GM18870 (cell line): ENCODE data around the gene ID3.
A peak's percentile ranks its signal among the peaks of the same experiment; 100 is the strongest.
"Not testable (repeated sequence)": the region's sequence is repeated elsewhere in the genome, so short reads cannot be mapped to it uniquely, and the experiment has no call there.

Source experiments
- ATAC-seq: cut with Tn5 transposase; IDR thresholded peaks from one replicate; pipeline ENCODE4 v1.9.1; 2021; ENCODE audit warnings: moderate library complexity; ENCODE audit not compliant: unreplicated experiment

ID3 gene

DNA sequence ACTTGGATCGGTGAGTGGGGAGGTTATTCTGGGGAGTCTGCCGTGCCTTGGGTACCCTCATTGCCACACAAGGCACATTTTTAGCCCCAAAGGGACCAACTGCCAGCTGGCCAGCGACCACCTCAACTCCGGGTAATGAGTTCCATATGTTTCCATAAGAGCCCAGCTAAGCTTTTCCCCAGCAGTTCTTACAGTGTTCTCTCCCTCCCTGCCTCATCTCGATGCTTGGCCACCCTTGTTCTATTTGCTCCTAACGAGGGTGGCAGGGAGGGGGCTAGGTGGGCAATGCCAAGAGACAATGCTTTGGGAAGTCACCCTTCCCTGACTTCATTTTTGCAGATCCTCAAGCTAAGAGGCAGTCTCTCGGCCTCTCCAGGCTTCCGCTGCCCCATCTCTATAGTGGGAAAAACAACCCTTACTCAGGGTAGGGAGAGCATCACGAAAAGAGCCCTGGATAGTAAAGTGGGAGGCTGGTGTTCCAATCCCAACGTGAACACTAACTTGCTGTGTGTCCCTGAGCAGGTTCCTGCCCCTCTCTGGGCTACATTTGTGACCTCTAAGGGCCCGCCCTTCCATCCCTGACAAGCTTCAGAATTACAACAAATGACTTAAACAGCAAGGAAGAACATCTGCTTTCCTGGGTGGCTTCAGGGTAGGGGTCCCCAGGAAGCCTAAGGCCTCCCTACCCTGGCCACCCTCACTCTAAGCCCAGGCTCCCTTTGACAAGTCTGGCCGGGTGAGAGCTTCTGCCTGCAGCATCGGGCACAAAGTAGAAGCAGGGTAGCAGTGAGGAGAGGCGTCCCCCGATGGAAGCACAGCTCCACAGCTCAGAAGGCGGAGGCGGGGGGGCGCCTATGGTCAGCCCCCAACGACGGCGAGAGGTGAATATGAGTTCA is 5.8 kb downstream of the ID3 start:
- ATAC-seq: no peak

DNA sequence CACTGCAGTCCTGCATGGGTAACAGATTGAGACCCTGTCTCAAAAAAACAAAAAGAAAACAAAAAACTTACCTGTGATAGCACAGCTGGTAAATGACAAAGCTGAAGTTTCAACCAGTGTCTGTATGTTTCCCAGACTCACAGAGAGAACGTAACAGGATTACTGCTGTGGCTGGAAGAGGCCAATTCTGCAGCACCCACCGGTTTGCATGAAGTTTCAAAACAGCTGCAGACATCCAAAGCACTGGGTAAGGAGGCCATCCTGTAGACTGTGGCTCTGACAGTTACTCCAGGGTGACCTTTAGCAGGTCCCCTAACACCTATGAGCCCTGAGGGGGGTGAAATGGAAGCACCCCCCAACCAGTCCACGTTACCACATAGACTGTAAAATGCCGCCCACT is 7.5 kb downstream of the ID3 start:
- ATAC-seq: no peak

- ATAC-seq: no peak
Observed at GRCh38 chr1:23548704-23549143, 10.6 kb downstream of the ID3 start.

DNA sequence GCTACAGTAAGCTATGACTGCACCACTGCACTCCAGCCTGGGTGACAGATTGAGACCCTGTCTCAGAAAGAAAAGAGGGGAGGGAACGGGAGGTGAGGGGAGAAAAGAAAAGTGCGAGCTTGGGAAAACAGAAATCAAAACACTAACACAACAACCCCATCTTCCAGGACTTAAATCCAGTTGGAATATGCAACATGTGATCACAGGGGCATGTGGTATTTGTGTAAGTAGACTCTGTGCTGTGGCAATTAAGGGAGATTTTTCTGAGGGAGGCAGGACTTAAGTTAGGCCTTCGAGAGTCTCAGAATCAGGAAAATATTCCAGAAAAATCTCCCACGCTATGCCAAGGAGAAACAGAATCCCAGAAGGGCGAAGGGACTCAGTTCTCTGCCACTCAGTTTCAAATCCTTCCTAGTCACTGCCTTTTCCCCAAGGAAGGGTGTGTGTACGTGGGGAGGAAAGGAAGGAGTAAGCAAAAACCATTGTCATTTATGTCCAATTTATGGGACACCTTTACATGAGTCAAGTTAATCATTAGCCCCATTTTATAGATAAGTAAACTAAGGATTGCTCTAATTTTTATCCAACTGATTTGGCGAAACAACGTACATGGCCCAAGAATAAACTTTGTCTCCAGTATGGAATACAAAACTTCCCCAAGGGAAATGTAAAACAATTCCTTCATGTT is 12.3 kb downstream of the ID3 start:
- no peak for ATAC-seq

DNA sequence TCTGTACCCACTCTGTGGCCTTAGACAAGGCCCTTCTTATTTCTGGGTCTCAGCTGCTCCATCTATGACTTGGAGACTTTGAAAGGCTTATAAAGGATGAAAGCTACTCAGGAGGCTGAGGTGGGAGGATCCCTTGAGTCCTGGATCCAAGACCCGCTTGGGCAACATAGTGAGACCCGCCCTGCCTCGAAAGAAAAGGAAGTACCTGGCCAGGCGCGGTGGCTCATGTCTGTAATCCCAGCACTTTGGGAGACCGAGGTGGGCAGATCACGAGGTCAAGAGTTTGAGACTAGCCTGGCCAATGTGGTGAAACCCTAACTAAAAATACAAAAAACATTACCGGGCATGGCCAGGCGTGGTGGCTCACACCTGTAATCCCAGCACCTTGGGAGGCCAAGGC is 13.4 kb downstream of the ID3 start:
- no peak for ATAC-seq

- no peak for ATAC-seq
Observed at GRCh38 chr1:23544444-23545389, 14.6 kb downstream of the ID3 start.

DNA sequence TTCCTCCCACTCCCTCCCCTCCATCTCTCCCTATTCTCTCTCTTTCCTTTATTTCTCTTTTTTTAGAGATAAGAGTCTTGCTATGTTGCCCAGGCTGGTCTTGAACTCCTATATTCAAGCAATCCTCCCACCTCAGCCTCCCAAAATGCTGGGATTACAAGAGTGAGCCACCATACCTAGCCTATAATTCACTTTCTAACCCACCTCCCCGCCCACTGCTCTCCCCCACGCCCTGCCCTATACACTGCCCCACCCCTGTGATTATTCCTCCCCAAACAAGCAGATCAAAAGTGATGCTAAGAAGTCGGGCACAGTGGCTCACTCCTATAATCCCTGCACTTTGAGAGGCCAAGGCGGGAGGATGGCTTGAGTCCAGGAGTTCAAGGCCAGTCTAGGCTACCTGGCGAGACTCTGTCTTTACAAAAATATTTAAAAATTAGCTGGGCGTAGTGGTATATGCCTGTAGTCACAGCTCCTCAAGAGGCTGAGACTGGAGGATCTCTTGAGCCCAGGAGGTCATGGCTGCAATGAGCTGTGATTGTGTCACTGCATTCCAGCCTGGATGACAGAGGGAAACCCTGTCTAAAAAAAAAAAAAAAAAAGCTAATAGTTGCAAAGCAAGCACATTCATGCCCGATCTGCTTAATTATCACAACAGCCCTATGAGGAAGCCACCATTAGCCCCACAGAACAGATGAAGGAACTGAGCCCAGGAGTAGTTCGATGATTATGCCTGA is 15.4 kb downstream of the ID3 start:
- ATAC-seq: no peak

DNA sequence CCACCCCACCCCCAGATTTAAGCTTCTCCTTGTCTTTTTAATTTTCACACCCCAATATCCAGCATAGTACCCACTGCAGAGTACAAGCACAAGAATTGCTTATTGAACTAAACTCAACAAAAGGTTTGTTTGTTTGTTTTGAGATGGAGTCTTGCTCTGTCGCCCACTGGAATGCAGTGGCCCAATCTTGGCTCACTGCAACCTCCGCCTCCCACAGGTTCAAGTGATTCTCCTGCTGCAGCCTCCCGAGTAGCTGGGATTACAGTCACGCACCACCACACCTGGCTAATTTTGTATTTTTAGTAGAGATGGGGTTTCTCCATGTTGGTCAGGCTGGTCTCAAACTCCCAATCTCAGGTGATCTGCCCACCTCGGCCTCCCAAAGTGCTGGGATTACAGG is 16.4 kb downstream of the ID3 start:
- not testable (repeated sequence) for ATAC-seq

GRCh38 chr1:23539698-23540266 is 19.5 kb downstream of the ID3 start:
- peak; percentile 49 for ATAC-seq

DNA sequence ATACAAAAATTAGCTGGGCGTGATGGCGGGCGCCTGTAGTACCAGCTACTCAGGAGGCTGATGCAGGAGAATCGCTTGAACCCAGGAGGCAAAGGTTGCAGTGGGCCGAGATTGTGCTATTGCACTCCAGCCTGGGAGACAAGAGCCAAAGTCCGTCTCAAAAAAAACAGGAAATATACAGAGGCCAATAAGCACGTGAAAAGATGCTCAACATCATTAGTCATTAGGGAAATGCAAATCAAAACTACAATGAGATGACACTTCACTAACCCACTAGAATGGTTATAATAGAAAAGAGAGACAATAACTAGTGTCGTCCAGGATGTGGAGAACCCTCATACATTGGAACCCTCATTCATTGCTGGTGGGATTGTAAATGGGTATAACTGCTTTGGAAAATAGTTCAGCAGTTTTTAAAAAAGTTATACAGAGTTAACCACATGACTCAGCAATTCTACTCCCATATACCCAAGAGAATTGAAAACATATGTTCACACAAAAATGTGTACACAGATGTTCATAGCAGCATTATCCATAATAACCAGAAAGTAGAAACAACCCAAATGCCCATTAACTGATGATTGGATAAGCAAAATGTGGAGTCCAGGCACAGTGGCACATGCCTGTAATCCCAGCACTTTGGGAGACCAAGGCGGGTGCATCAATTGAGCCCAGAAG is 21.9 kb downstream of the ID3 start:
- no peak for ATAC-seq

DNA sequence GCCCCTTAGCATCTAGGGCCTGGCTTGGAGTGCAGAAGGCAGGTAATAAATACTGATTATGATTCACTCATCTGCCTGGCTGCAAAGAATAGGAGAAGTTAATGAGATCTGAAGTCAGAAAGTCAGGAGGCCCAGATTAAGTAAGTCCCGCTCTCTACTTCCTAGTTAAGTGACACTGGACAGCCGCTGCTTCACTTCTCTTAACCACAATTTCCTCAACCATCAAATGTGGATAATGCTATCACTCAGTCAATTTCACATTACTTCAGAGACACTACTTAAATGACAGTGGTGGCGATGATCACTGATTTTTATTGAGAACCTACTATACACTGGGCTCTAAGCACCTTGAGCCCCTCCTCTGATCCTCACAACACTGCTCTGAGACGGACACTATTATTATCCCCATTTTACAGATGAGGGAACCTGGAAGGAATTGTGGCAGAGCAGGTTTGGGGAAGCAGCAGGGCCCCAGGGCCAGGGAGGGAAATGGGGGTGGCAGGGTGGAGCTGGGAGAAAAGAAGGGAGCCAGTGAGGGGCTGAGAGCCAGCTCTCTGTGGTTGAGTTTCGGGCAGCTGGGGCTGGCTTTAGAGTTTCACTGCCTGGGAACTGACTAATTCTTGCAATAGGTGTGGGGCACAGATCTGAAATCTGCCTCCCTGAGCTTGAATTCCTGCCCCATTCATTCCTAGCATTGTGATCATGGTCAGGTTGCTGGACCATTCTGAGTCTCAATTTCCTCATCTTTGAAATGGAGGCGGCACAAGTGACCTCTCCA is 25.9 kb downstream of the ID3 start:
- ATAC-seq: no peak

DNA sequence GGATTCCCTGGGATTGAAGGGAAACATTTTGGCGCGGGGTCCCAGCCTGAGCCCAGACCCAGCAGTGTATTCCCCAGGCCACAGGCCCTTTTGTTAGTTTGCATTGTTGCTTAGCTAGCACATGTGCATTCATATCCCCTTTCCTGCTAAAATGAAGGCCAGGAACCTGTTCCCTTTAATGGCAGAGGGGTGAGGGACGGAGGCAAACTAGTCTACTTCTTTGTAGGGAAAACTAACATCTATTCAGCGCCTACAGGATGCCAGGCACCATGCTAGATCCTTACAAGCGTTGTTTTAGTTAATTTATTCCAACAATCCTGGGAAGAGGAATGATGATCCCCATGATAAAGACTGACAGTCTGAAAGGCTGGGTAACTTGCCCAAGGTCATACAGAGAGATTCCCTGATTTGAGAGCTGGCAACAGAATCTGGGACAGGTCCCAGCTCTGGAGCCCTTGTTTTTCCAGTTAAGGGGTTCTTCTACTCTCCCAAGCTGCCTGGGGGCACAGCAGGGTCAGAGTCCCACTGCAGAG is 27.7 kb downstream of the ID3 start:
- no peak for ATAC-seq

DNA sequence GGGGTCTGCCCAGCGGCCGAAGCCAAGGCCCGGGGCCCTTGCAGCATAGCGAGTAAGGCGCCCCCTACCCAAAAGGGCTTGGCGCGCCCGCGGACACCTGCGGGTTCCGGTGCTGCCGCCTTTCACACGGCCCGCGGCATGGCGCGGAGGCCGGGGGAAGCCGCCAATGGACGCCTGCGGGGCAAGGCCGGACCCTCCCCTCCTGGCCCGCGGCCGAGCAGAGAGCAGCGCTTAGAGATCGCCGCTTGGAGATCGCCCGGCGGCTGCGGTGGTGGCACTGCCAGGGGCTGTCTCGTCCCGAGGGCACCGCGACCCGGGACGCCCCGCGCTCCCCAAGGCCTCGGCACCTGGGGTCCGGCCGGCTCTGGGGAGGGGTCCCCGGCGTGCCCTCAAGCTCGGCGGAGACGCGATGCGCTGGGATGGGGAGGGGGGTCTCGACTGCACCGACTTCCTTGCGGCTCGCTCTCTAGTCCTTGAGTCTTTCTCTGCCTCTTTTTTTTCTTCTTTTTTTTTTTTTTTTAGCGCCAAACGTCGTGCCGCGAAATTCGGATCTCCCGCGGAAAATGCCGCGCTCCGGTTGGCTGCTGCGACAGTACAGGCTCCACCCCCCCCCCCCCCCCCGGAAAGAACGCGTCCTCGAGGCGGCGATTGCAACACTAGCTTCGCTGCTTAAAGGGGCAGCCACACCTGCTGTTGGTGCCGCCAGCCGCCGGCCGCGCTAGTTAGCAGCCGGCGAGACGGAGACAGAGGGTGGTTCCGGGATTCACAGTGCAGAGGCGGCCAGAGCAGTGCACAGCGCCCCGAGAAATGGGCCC is 28.3 kb downstream of the ID3 start, which contains the start of gene E2F2:
Gene E2F2, minus strand, starts transcription at position 487 of the 815 bp plus-strand sequence. Its CDS starts 440 bp downstream, at position 47.
- no peak for ATAC-seq

- ATAC-seq: no peak
Observed at GRCh38 chr1:23530087-23530746, 29.1 kb downstream of the ID3 start.

- no peak for ATAC-seq
Observed at GRCh38 chr1:23529146-23530086, 29.9 kb downstream of the ID3 start.
